ENCODE data around the gene PRLH.

Gene PRLH

DNA sequence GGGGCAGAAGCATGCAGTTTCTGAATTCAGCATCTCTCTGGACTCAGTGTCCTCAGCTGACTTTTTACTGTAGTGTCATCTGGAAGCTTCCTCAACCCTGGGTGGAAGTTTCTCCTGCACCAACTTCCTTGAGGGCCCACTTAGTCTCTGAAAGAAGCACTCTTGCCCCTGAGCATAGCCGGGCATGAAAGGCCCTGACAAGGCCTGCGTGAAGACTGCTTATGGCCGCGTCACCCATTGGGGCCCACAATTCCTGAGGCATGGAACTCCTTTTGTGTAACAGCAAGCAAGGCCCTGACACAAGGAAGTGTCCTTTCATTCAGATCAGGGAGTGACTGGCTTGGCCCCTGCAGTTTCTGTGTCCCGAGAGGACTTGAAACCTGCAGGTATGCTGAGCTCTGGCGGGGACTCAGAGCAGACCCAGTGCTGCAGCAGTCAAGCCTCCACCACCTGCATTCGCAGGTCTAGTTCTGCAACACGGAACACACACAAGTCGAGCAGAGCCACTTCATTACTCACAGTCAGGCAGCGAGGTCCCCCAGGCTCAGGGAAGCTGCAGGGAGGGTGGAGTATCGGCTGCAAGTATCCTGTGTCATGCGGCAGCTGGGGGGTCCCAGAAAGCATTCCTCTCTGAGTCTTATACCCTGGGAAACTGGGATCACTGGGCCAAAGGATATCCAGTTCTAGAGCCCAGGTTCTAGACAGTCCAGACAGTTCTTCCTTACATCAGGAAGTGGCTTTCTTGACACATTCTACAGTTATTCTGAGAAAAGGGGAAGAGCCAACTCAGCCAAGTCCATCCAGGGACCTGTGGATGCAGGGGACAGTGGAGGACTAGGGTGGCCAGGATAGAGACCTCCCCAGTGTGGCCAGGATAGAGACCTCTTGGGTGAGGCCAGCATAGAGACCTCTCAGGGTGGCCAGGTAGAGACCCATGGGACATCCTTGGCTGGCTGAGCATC, 35.6 kb upstream of the PRLH start:
- H3K27ac ChIP-seq = peak overlapping the region; percentile 7
- H3K4me3 ChIP-seq (ENCODE audit: low read depth, low read length) = no peak overlapping the region
- H3K27me3 ChIP-seq (replicated peaks) = no peaks in the 10 kb centered on the region
- TF ChIP-seq, protein P1, sequence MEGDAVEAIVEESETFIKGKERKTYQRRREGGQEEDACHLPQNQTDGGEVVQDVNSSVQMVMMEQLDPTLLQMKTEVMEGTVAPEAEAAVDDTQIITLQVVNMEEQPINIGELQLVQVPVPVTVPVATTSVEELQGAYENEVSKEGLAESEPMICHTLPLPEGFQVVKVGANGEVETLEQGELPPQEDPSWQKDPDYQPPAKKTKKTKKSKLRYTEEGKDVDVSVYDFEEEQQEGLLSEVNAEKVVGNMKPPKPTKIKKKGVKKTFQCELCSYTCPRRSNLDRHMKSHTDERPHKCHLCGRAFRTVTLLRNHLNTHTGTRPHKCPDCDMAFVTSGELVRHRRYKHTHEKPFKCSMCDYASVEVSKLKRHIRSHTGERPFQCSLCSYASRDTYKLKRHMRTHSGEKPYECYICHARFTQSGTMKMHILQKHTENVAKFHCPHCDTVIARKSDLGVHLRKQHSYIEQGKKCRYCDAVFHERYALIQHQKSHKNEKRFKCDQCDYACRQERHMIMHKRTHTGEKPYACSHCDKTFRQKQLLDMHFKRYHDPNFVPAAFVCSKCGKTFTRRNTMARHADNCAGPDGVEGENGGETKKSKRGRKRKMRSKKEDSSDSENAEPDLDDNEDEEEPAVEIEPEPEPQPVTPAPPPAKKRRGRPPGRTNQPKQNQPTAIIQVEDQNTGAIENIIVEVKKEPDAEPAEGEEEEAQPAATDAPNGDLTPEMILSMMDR (IDR thresholded peaks at IDR 0.05; ENCODE audit: low read depth, low read length, missing control alignments) = no peak
- H3K36me3 ChIP-seq (replicated peaks) = peaks cover 87% of the 10 kb centered on the region
- in situ Hi-C loops (cut with HindIII; ENCODE audit: low pct_ligation_motif_present, low sequenced_read_pairs) = no loop called here
- DNase-seq = no peak

DNA sequence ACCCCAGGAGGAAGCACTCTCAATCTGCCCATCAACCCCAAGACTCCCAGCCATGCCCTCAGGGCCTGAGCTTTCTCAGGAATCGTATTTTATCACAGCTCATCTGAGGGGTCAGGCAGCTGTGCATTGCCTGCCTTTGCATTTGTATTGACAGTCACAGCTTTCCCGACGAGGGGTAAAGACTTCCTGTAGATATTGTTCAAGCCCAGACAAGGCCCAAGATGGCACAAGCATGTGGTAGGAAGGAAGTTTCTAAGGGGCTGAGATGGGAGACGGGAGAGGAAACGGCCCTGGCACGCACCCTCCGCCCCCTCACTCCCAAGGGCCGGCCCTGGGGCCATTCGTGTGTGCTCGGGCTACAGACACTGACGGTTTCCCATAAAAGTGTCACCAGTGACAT, 34.2 kb upstream of the PRLH start:
- no peak for DNase-seq
- Histone ChIP-seq H3K27ac (peak overlapping the region; percentile 14), H3K36me3 (replicated peaks) (peaks cover 84% of the 10 kb centered on the region), H3K27me3 (replicated peaks) (no peaks in the 10 kb centered on the region), H3K4me3 (ENCODE audit: low read depth, low read length) (no peak overlapping the region)
- in situ Hi-C loops (cut with HindIII; ENCODE audit: low pct_ligation_motif_present, low sequenced_read_pairs) = no loop called here
- TF ChIP-seq, protein P1 (IDR thresholded peaks at IDR 0.05; ENCODE audit: low read depth, low read length, missing control alignments) = no peak

DNA sequence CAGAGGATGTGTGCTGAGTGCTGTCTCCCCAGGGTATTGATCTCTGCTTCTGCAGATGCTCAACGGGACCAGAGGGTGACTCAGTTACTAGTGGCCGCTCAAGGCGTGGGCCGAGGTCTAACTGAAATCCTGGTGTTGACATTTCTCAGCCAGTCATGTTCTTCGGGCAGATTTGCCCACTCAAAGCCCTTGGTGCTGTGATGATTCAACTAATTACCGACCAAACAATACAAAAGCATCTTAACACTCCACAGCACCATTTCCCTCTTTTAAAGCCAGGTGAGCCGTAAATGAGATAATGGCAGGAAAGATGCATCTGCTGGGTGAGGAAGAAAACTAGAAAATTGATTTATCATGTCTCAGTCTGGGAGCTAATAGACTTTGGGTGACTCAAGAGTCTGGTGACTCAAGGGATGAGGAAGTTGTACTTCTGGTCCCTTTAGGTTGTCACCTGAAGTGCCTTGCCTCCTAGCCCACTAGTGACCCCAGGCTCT, 32.7 kb upstream of the PRLH start:
- Histone ChIP-seq H3K27ac (peak overlapping the region; percentile 29), H3K36me3 (replicated peaks) (peaks cover 77% of the 10 kb centered on the region), H3K4me3 (ENCODE audit: low read depth, low read length) (no peak overlapping the region), H3K27me3 (replicated peaks) (no peaks in the 10 kb centered on the region)
- peak; percentile 64 for DNase-seq
- in situ Hi-C loops (cut with HindIII; ENCODE audit: low pct_ligation_motif_present, low sequenced_read_pairs) = no loop called here
- TF ChIP-seq, protein P1 (IDR thresholded peaks at IDR 0.05; ENCODE audit: low read depth, low read length, missing control alignments) = no peak

DNA sequence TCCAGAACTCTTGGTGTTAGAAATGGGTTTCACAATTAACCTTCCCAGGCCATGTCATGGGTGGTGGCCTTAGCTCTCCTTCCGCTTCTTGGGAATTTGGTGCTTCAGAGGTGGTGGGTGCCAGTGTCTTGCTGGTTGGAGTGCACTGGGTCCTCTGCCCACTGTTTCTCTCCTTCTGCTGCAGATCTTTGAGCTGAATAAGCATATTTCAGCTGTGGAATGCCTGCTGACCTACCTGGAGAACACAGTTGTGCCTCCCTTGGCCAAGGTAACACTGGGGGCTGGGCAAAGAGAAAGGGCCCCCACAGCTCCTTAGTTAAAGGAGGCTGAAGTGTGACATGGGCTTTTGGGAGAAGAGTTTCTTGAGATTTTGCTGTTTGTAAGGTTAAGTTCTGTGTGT, 32.0 kb upstream of the PRLH start:
- TF ChIP-seq, protein P1 (IDR thresholded peaks at IDR 0.05; ENCODE audit: low read depth, low read length, missing control alignments) = no peak
- Histone ChIP-seq H3K4me3 (ENCODE audit: low read depth, low read length) (no peak overlapping the region), H3K27me3 (replicated peaks) (no peaks in the 10 kb centered on the region), H3K27ac (peak overlapping the region; percentile 29), H3K36me3 (replicated peaks) (peaks cover 72% of the 10 kb centered on the region)
- no peak for DNase-seq
- in situ Hi-C loops (cut with HindIII; ENCODE audit: low pct_ligation_motif_present, low sequenced_read_pairs) = no loop called here

DNA sequence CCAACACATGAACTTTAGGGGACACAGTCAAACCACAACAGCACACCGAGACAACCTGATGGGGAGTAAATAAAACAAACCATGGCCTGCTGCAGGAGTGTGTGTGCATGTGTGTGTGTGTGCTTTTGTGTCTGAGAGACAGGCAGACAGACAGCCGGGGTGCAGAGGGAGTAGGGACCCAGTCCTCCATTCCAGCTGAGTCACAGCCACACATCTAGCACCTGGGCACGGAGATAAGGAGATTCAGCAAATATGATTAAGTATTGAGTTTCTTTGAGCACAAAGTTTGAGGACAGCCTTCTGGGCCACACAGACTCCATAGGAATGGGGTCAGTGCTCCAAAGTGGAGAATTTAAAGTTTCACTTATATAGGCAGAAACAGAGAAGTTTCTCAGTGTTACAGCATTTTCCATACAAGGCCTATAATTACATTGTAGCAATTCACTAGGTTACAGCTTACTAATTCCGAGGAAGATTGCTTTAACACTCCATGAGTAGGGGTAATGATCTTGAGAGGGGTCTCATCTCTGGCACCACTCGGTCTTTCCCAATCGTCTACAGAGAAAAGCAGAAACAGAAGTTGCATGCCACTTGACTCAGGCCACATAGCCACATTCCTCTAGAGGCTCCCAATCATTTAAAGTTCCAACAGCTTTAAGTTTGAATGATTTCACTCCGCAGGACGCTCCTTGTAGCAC, 30.8 kb upstream of the PRLH start:
- H3K27me3 ChIP-seq (replicated peaks) = no peaks in the 10 kb centered on the region
- TF ChIP-seq, protein P1 (IDR thresholded peaks at IDR 0.05; ENCODE audit: low read depth, low read length, missing control alignments) = no peak
- H3K36me3 ChIP-seq (replicated peaks) = peaks cover 63% of the 10 kb centered on the region
- H3K4me3 ChIP-seq (ENCODE audit: low read depth, low read length) = no peak overlapping the region
- in situ Hi-C loops (cut with HindIII; ENCODE audit: low pct_ligation_motif_present, low sequenced_read_pairs) = no loop called here
- DNase-seq = no peak
- no peak overlapping the region for H3K27ac ChIP-seq
